GM18870 (cell line): ENCODE measurements around the gene HMX3.
"Not testable (repeated sequence)": the region's sequence is repeated elsewhere in the genome, so short reads cannot be mapped to it uniquely, and the experiment has no call there.

Source experiments
- ATAC-seq: cut with Tn5 transposase; IDR thresholded peaks from one replicate; pipeline ENCODE4 v1.9.1; 2021; ENCODE audit warnings: moderate library complexity; ENCODE audit not compliant: unreplicated experiment

The HMX3 gene

GRCh38 chr10:123166618-123167017 is 30.8 kb downstream of the HMX3 start:
- ATAC-seq = no peak

DNA sequence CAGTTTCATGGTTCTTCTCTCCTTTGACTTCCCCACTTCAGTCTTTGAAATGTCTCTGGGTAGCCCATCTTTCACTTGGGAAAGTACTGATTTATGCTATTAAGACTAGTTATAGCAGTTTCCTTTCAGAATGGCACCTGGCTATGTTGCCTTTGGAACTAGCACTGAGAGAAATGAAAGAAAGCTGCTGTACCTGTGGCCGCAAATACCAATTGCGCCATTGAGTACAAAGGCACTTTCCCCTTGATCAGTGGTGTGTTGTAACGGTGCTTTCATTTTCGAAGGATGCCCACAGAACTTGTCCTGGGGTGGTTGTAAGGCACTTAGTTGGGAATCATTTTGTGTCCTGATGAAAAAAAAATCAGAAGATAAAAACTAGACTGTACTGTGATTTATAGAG is 35.2 kb downstream of the HMX3 start:
- ATAC-seq = no peak

DNA sequence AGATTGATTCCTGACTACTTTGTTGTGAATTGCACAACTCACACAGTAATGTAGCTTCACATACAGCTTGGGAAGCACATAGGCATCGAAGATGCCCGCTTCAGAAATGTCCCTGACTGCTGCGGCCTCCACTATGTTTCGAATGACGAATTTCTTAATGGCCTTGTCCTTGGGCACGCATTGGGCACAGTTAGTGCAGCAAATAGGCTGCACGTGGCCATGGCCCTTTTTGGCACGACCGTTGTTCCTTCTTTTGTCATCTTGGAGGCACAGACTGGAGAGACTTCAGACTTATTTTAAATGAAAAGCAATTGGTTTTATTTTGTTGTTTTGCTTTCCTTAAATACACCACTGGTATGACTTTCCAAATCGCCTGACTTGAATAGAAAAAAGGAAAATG is 35.8 kb downstream of the HMX3 start:
- not testable (repeated sequence) for ATAC-seq

GRCh38 chr10:123175389-123176387 is 39.9 kb downstream of the HMX3 start:
- no peak for ATAC-seq

DNA sequence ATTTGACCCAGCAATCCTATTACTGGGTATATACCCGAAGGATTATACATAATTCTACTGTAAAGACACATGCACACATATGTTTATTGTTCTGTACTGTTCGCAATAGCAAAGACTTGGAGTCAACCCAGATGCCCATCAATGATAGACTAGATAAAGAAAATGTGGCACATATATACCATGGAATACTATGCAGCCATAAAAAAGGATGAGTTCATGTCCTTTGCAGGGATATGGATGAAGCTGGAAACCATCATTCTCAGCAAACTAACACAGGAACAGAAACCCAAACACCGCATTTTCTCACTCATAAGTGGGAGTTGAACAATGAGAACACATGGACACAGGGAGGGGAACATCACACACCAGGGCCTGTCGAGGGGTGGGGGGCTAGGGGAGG is 42.6 kb downstream of the HMX3 start:
- not testable (repeated sequence) for ATAC-seq

DNA sequence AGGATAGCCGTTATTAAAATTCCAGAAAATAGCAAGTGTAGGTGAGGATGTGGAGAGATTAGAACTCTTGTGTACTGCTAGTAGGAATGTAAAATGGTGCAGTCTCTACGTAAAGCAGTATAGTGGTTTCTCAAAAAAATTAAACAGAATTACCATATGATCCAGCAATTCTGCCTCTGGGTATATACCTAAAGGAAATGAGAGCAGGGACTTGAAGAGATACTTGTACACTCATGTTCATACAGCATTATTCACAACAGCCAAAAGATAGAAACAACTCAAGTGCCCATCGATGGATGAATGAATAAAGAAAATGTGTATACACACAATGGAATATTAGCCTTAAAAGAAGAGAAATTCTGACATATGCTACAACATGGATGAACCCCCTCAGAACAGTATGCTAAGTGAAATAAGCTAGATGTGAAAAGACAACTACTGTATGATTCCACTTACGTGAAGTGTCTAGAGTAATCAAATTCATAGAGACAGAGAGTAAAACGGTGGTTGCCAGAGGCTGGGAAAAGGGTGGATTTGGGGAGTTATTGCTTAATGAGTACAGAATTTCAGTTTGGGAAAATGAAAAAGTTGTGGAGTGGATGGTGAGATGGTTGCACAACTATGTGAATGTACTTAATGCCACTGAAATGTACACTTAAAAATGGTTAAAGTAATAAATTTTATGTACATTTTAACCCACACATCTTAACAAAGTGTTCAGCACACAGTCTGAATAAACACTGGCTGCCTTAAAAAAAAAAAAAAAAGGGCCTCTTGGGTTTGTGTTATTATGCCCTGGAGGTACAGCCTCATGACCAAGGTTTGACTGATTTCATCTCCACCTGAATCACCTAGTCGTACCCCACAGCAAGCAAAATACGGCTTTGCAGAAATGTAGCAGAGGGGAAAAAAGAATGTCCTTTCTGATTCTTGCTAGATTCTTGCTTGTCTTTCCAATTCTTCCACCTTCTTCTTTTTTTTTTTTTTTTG is 44.6 kb downstream of the HMX3 start:
- ATAC-seq = no peak

GRCh38 chr10:123183724-123184123 is 48.0 kb downstream of the HMX3 start:
- no peak for ATAC-seq

GRCh38 chr10:123187781-123188180 is 52.0 kb downstream of the HMX3 start:
- ATAC-seq = no peak
